Peyer's patch (tissue), 4 donors: ENCODE data around the gene COG5.

Experiments used
- POLR2A ChIP-seq, 2 donors: fragments of 450-650 bp; IDR thresholded peaks; one replicate each; pipeline ENCODE4 v1.5.1; 2017; ENCODE audit warnings: antibody characterized with exemption in 2 of 2, mild to moderate bottlenecking in 2 of 2, moderate library complexity in 2 of 2
- TF ChIP-seq, protein P1 (sequence below), 6 experiments: fragments of 450-650 bp in 4 of 6; fragments of 200-600 bp in 2 of 6; sonication (generic) in 1 of 6; IDR thresholded peaks; one replicate each; pipeline ENCODE4 v1.5.1; 2017 to 2019; ENCODE audit warnings: antibody characterized with exemption in 6 of 6, mild to moderate bottlenecking in 3 of 6, moderate library complexity in 1 of 6

DNA sequence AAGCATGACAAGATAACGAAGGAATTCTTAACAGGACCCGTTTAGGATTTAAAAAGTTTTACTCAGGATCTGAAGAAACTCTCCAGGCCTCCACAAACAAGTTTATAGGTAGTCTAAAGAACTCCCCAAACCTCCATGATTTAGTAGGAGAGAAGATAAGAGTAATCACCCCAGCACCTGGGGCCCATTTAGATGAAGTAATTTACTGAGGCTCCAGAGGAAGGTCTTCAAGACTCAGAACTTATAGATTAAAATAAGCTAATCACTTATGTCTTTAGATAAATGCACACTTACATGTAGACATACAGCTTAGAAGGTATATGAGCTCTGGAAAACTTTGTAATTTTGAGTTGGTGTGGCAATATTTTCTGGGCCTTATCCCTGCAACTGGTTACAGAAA, 271.1 kb downstream of the COG5 start:
- TF ChIP-seq, protein P1, sequence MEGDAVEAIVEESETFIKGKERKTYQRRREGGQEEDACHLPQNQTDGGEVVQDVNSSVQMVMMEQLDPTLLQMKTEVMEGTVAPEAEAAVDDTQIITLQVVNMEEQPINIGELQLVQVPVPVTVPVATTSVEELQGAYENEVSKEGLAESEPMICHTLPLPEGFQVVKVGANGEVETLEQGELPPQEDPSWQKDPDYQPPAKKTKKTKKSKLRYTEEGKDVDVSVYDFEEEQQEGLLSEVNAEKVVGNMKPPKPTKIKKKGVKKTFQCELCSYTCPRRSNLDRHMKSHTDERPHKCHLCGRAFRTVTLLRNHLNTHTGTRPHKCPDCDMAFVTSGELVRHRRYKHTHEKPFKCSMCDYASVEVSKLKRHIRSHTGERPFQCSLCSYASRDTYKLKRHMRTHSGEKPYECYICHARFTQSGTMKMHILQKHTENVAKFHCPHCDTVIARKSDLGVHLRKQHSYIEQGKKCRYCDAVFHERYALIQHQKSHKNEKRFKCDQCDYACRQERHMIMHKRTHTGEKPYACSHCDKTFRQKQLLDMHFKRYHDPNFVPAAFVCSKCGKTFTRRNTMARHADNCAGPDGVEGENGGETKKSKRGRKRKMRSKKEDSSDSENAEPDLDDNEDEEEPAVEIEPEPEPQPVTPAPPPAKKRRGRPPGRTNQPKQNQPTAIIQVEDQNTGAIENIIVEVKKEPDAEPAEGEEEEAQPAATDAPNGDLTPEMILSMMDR (IDR thresholded peaks at IDR 0.05), result no peak
- TF ChIP-seq POLR2A (IDR thresholded peaks at IDR 0.05), result no peak
